Stimulated activated naive CD8-positive, alpha-beta T cell treated with anti-CD3 and anti-CD28 coated beads, Interleukin-15, Interleukin-2, amounts not matched to agents 100 ng/mL and 50 ng/mL, for 24 hours (primary cell): ENCODE measurements around the gene IMMP2L.

ENCODE experiments used
- H3K27ac Mint-ChIP-seq: one replicate; pipeline ENCODE4 v1.8.0; 2021; ENCODE audit warnings: mild to moderate bottlenecking, mixed read lengths
- H3K27me3 Mint-ChIP-seq: one replicate; pipeline ENCODE4 v1.8.0; 2021; ENCODE audit warnings: mixed read lengths
- H3K36me3 Mint-ChIP-seq: one replicate; pipeline ENCODE4 v1.8.0; 2021; ENCODE audit warnings: low read depth, mixed read lengths
- H3K4me1 Mint-ChIP-seq: one replicate; pipeline ENCODE4 v1.8.0; 2021; ENCODE audit warnings: low read depth, mixed read lengths
- H3K4me3 Mint-ChIP-seq: one replicate; pipeline ENCODE4 v1.8.0; 2021; ENCODE audit warnings: mild to moderate bottlenecking, mixed read lengths
- H3K9me3 Mint-ChIP-seq: one replicate; pipeline ENCODE4 v1.8.0; 2021; ENCODE audit warnings: mixed read lengths

The IMMP2L gene

GRCh38 chr7:110922906-110923305, 639.4 kb downstream of the IMMP2L start:
- Mint-ChIP-seq H3K4me1 (peaks cover 12% of the 10 kb centered on the region), H3K27me3 (no peaks in the 10 kb centered on the region), H3K36me3 (no peaks in the 10 kb centered on the region), H3K27ac (no peak overlapping the region), H3K4me3 (no peak overlapping the region), H3K9me3 (peaks cover 3% of the 10 kb centered on the region)

- peaks cover 12% of the 10 kb centered on the region for H3K4me1 Mint-ChIP-seq
- H3K4me3 Mint-ChIP-seq, result no peak overlapping the region
- H3K36me3 Mint-ChIP-seq, result no peaks in the 10 kb centered on the region
- no peak overlapping the region for H3K27ac Mint-ChIP-seq
- H3K27me3 Mint-ChIP-seq, result no peaks in the 10 kb centered on the region
- H3K9me3 Mint-ChIP-seq, result peaks cover 5% of the 10 kb centered on the region
These were observed 640.6 kb downstream of the IMMP2L start for GRCh38 chr7:110921595-110922151.

GRCh38 chr7:110918949-110919548, 643.2 kb downstream of the IMMP2L start:
- Mint-ChIP-seq H3K9me3 (peaks cover 14% of the 10 kb centered on the region), H3K36me3 (peaks cover 7% of the 10 kb centered on the region), H3K4me3 (no peak overlapping the region), H3K4me1 (peaks cover 18% of the 10 kb centered on the region), H3K27ac (peak overlapping the region; percentile 45), H3K27me3 (no peaks in the 10 kb centered on the region)

GRCh38 chr7:110914263-110914662, 648.0 kb downstream of the IMMP2L start:
- no peaks in the 10 kb centered on the region for H3K27me3 Mint-ChIP-seq
- H3K27ac Mint-ChIP-seq, result no peak overlapping the region
- peaks cover 7% of the 10 kb centered on the region for H3K36me3 Mint-ChIP-seq
- no peak overlapping the region for H3K4me3 Mint-ChIP-seq
- peaks cover 12% of the 10 kb centered on the region for H3K4me1 Mint-ChIP-seq
- H3K9me3 Mint-ChIP-seq, result peaks cover 21% of the 10 kb centered on the region

- H3K4me1 Mint-ChIP-seq, result peaks cover 6% of the 10 kb centered on the region
- H3K9me3 Mint-ChIP-seq, result peaks cover 16% of the 10 kb centered on the region
- H3K36me3 Mint-ChIP-seq, result peaks cover 11% of the 10 kb centered on the region
- no peak overlapping the region for H3K4me3 Mint-ChIP-seq
- no peaks in the 10 kb centered on the region for H3K27me3 Mint-ChIP-seq
- H3K27ac Mint-ChIP-seq, result no peak overlapping the region
These were observed 650.7 kb downstream of the IMMP2L start for GRCh38 chr7:110911632-110912031.

GRCh38 chr7:110909117-110909516, 653.2 kb downstream of the IMMP2L start:
- Mint-ChIP-seq H3K4me1 (peaks cover 23% of the 10 kb centered on the region), H3K9me3 (peaks cover 9% of the 10 kb centered on the region), H3K27ac (no peak overlapping the region), H3K36me3 (peaks cover 4% of the 10 kb centered on the region), H3K4me3 (no peak overlapping the region), H3K27me3 (no peaks in the 10 kb centered on the region)

- Mint-ChIP-seq H3K27me3 (no peaks in the 10 kb centered on the region), H3K4me3 (no peak overlapping the region), H3K9me3 (peaks cover 17% of the 10 kb centered on the region)
These were observed 656.3 kb downstream of the IMMP2L start for GRCh38 chr7:110905773-110906566.

GRCh38 chr7:110898516-110898915, 663.8 kb downstream of the IMMP2L start:
- Mint-ChIP-seq H3K4me3 (no peak overlapping the region), H3K9me3 (peaks cover 17% of the 10 kb centered on the region), H3K27me3 (no peaks in the 10 kb centered on the region), H3K36me3 (peaks cover 5% of the 10 kb centered on the region), H3K27ac (no peak overlapping the region), H3K4me1 (peaks cover 28% of the 10 kb centered on the region)

More at GRCh38 chr7:110905773-110906566, 656.3 kb downstream of the IMMP2L start:
- Mint-ChIP-seq H3K4me1 (peaks cover 43% of the 10 kb centered on the region), H3K36me3 (peaks cover 4% of the 10 kb centered on the region), H3K27ac (peak overlapping the region; percentile 43)

GRCh38 chr7:110897538-110897937, 664.8 kb downstream of the IMMP2L start:
- peaks cover 20% of the 10 kb centered on the region for H3K4me1 Mint-ChIP-seq

GRCh38 chr7:110894111-110894510, 668.2 kb downstream of the IMMP2L start:
- Mint-ChIP-seq H3K4me1 (peaks cover 35% of the 10 kb centered on the region), H3K27ac (peak overlapping the region; percentile 91), H3K27me3 (no peaks in the 10 kb centered on the region), H3K9me3 (peaks cover 18% of the 10 kb centered on the region), H3K4me3 (peak overlapping the region; percentile 18), H3K36me3 (peaks cover 5% of the 10 kb centered on the region)

More at GRCh38 chr7:110897538-110897937, 664.8 kb downstream of the IMMP2L start:
- H3K9me3 Mint-ChIP-seq, result peaks cover 13% of the 10 kb centered on the region
- peaks cover 5% of the 10 kb centered on the region for H3K36me3 Mint-ChIP-seq
- no peaks in the 10 kb centered on the region for H3K27me3 Mint-ChIP-seq
- H3K27ac Mint-ChIP-seq, result no peak overlapping the region
- H3K4me3 Mint-ChIP-seq, result no peak overlapping the region

GRCh38 chr7:110891197-110891596, 671.1 kb downstream of the IMMP2L start:
- no peaks in the 10 kb centered on the region for H3K27me3 Mint-ChIP-seq
- peaks cover 15% of the 10 kb centered on the region for H3K9me3 Mint-ChIP-seq
- H3K4me3 Mint-ChIP-seq, result no peak overlapping the region
- H3K36me3 Mint-ChIP-seq, result peaks cover 5% of the 10 kb centered on the region
- H3K27ac Mint-ChIP-seq, result peak overlapping the region; percentile 84
- peaks cover 35% of the 10 kb centered on the region for H3K4me1 Mint-ChIP-seq

- no peaks in the 10 kb centered on the region for H3K27me3 Mint-ChIP-seq
- H3K36me3 Mint-ChIP-seq, result peaks cover 5% of the 10 kb centered on the region
- no peak overlapping the region for H3K4me3 Mint-ChIP-seq
- H3K9me3 Mint-ChIP-seq, result peaks cover 15% of the 10 kb centered on the region
- H3K4me1 Mint-ChIP-seq, result peaks cover 34% of the 10 kb centered on the region
- H3K27ac Mint-ChIP-seq, result no peak overlapping the region
These were observed 672.2 kb downstream of the IMMP2L start for GRCh38 chr7:110890101-110890500.

- Mint-ChIP-seq H3K36me3 (no peaks in the 10 kb centered on the region), H3K27me3 (no peaks in the 10 kb centered on the region), H3K4me3 (no peak overlapping the region), H3K4me1 (peaks cover 29% of the 10 kb centered on the region), H3K27ac (no peak overlapping the region), H3K9me3 (peaks cover 11% of the 10 kb centered on the region)
These were observed 673.0 kb downstream of the IMMP2L start for GRCh38 chr7:110889335-110889734.

GRCh38 chr7:110888641-110889040, 673.7 kb downstream of the IMMP2L start:
- H3K27ac Mint-ChIP-seq, result no peak overlapping the region
- no peaks in the 10 kb centered on the region for H3K36me3 Mint-ChIP-seq
- no peak overlapping the region for H3K4me3 Mint-ChIP-seq
- H3K4me1 Mint-ChIP-seq, result peaks cover 23% of the 10 kb centered on the region
- peaks cover 6% of the 10 kb centered on the region for H3K9me3 Mint-ChIP-seq
- no peaks in the 10 kb centered on the region for H3K27me3 Mint-ChIP-seq

- no peak overlapping the region for H3K4me3 Mint-ChIP-seq
- peaks cover 4% of the 10 kb centered on the region for H3K4me1 Mint-ChIP-seq
- no peak overlapping the region for H3K27ac Mint-ChIP-seq
- H3K36me3 Mint-ChIP-seq, result peaks cover 3% of the 10 kb centered on the region
- H3K9me3 Mint-ChIP-seq, result peaks cover 8% of the 10 kb centered on the region
- no peaks in the 10 kb centered on the region for H3K27me3 Mint-ChIP-seq
These were observed 676.8 kb downstream of the IMMP2L start for GRCh38 chr7:110885474-110885873.
